K562 (cell line): ENCODE data around the gene SPHK2. TPM values are rescaled to one million over a fixed set of nuclear protein-coding genes. Genes with fewer than 3 reads are reported as not detected.
A peak's percentile ranks its signal among the peaks of the same experiment; 100 is the strongest.

Experiments
- CEBPB ChIP-seq: fragments of 450-650 bp; IDR thresholded peaks from 2 replicates; pipeline ENCODE4 v1.6.1; 2016; ENCODE audit warnings: missing genetic modification characterization, missing compliant biosample characterization
- E2F1 ChIP-seq: sonication (generic); formaldehyde crosslinking; IDR thresholded peaks from 2 replicates; pipeline ENCODE4 v1.8.1; 2023; ENCODE audit warnings: mild to moderate bottlenecking, missing genetic modification reagents, moderate library complexity
- E4F1 ChIP-seq: fragments of 250-450 bp; sonication (Bioruptor Pico); IDR thresholded peaks from 2 replicates; pipeline ENCODE4 v1.5.0; 2021; ENCODE audit warnings: mild to moderate bottlenecking, borderline replicate concordance
- ELF4 ChIP-seq: fragments of 450-650 bp; formaldehyde crosslinking; IDR thresholded peaks from 2 replicates; pipeline ENCODE4 v1.4.0; 2022; ENCODE audit warnings: missing genetic modification characterization
- IRF1 ChIP-seq: sonication (generic); formaldehyde crosslinking; IDR thresholded peaks from 2 replicates; pipeline ENCODE4 v1.8.0; 2022; ENCODE audit warnings: missing genetic modification reagents, mild to moderate bottlenecking, borderline replicate concordance
- MBD2 ChIP-seq: sonication (generic); IDR thresholded peaks from 2 replicates; pipeline ENCODE4 v1.6.1; 2016; ENCODE audit warnings: low read depth, borderline replicate concordance
- MED1 ChIP-seq: sonication (generic); formaldehyde crosslinking; IDR thresholded peaks from 2 replicates; pipeline ENCODE4 v1.8.1; 2023; ENCODE audit warnings: missing genetic modification reagents, borderline replicate concordance
- PKNOX1 ChIP-seq: fragments of 450-650 bp; IDR thresholded peaks from 2 replicates; pipeline ENCODE4 v1.6.1; 2016
- SMARCA5 ChIP-seq: fragments of 450-650 bp; IDR thresholded peaks from 2 replicates; pipeline ENCODE4 v1.6.1; 2016
- TEAD1 ChIP-seq, 2 experiments: fragments of 450-650 bp in 1 of 2; sonication (generic) in 1 of 2; formaldehyde crosslinking; IDR thresholded peaks; 2 replicates each; pipeline versions ENCODE4 v1.4.0 to v1.8.0; 2020 to 2022; ENCODE audit warnings: mild to moderate bottlenecking in 2 of 2, missing genetic modification reagents in 1 of 2
- ZBTB43 ChIP-seq: sonication (generic); formaldehyde crosslinking; IDR thresholded peaks from 2 replicates; pipeline ENCODE4 v1.8.0; 2023; ENCODE audit warnings: mild to moderate bottlenecking, missing genetic modification reagents
- ZHX1 ChIP-seq: fragments of 150-350 bp; conservative IDR thresholded peaks from 2 replicates; pipeline ENCODE4 v1.6.1; 2014; ENCODE audit warnings: low read length
- ZSCAN29 ChIP-seq: fragments of 450-650 bp; IDR thresholded peaks from 2 replicates; pipeline ENCODE4 v1.6.1; 2017
- polyA plus RNA-seq, 8 experiments: library from polyadenylated mRNA; depleted of rRNA in 4 of 8; stranded (reverse) in 5 of 8; unstranded in 3 of 8; fragments of >200 nt; fragmentation: Nextera tagmentation in 2 of 8; fragmentation: Illumina TruSeq in 1 of 8; extraction: Ambion mirVana in 2 of 8; extraction: Trizol in 1 of 8; gene quantifications; 2 replicates each; pipeline versions ENCODE4 v1.2.1 to v1.2.3, GENCODE V29; 2011 to 2014; ENCODE audit warnings: inconsistent platforms in 1 of 8, missing spikeins in 1 of 8
- total RNA-seq, 7 experiments: library from RNA; depleted of rRNA in 6 of 7; stranded (reverse); fragments of >200 nt in 6 of 7; fragmentation: Illumina TruSeq in 2 of 7; extraction: Trizol in 2 of 7; gene quantifications; 2 replicates each; pipeline versions ENCODE4 v1.2.1 to v1.2.3, GENCODE V29; 2011 to 2021; ENCODE audit warnings: low replicate concordance in 1 of 7

The SPHK2 gene
- total and polyA plus RNA-seq, 9 of the 15 experiments (the other 6 are each of a cell fraction or from before 2014, with no cell fraction given): 0.10 to 15.2 (median 2.9) TPM

GRCh38 chr19:48632692-48633147 is 13.4 kb downstream of the SPHK2 start (continued):
- TF ChIP-seq E4F1 (no peak), MBD2 (no peak), E2F1 (no peak), SMARCA5 (no peak), ZHX1 (no peak), IRF1 (CRISPR knock-in tag) (no peak), TEAD1 (CRISPR knock-in tag; IDR thresholded peaks at IDR 0.05) (no peak), ELF4 (CRISPR knock-in tag) (no peak), MED1 (no peak), ZBTB43 (CRISPR knock-in tag) (no peak), CEBPB (tag) (peak; percentile 60; the same call in 1 of the 2 replicates), PKNOX1 (no peak), ZSCAN29 (no peak)
